HG02623 (cell line): ENCODE data around the gene PGLYRP1.

Source experiments
- ATAC-seq: cut with Tn5 transposase; IDR thresholded peaks from one replicate; pipeline ENCODE4 v1.9.1; 2021; ENCODE audit warnings: moderate library complexity; ENCODE audit not compliant: unreplicated experiment

The PGLYRP1 gene, protein sequence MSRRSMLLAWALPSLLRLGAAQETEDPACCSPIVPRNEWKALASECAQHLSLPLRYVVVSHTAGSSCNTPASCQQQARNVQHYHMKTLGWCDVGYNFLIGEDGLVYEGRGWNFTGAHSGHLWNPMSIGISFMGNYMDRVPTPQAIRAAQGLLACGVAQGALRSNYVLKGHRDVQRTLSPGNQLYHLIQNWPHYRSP

DNA sequence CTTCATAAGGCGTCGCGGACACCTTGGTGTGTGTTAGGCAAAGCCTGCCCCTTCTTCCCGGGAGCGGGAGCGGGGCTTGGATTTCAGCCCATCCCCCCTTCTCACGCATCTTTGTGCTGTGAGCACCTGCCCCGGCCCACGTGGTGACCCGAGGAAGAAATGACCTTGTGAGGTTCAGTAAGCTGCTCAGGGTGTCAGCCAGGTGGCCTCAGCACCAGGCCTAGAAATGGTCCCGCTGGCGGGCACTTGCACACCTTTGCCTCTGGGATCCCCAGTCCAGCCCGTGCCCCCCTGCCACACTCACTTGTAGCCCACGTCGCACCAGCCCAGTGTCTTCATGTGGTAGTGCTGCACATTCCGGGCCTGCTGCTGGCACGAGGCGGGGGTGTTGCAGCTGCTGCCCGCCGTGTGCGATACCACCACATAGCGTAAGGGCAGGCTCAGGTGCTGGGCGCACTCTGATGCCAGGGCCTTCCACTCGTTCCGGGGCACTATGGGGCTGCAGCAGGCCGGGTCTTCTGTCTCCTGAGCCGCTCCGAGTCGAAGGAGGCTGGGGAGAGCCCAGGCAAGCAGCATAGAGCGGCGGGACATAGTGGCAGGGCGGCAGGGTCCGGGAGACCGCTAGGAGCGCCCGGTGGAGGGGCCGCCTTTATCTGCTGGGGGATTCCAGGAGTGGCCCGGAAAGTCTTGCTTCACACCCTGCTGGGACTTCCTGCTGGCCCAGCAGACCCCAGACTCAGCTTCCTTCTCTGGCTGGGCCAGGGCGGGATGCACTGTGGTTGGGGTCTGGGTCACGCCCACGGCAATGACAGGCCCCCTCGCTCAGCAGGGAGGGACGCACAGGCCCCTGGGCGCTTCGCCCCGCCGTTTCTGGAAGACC lies at the start of gene PGLYRP1:
TSS of gene PGLYRP1 (minus strand) at position 623 of the 880 bp plus-strand sequence. CDS start at position 591, 32 bp downstream.
- ATAC-seq: no peak

DNA sequence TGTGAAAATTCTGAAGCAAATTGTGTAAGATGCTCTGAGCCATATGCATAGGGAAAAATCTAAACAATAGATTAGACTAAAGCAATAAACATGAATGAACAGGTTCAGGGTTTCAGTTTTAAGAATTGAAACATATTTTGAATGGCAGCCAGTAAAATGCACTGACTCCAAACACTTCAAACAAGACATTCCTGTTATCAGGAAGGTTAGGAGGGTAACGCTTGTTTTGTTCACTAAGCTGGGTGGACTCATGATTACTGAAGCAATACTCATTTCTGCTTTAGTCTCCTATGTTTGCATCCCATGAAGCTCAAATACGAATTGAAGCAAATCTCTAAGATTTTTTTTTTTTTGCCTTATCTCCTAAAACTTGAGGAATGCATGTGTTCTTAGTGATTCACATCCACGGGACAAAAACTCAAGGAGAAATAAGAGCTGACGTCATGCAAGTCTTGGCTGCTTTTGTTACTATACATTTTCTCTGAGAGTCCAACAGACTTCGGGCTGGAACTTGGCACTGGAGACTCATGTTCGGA lies 47.0 kb upstream of the PGLYRP1 start:
- no peak for ATAC-seq

DNA sequence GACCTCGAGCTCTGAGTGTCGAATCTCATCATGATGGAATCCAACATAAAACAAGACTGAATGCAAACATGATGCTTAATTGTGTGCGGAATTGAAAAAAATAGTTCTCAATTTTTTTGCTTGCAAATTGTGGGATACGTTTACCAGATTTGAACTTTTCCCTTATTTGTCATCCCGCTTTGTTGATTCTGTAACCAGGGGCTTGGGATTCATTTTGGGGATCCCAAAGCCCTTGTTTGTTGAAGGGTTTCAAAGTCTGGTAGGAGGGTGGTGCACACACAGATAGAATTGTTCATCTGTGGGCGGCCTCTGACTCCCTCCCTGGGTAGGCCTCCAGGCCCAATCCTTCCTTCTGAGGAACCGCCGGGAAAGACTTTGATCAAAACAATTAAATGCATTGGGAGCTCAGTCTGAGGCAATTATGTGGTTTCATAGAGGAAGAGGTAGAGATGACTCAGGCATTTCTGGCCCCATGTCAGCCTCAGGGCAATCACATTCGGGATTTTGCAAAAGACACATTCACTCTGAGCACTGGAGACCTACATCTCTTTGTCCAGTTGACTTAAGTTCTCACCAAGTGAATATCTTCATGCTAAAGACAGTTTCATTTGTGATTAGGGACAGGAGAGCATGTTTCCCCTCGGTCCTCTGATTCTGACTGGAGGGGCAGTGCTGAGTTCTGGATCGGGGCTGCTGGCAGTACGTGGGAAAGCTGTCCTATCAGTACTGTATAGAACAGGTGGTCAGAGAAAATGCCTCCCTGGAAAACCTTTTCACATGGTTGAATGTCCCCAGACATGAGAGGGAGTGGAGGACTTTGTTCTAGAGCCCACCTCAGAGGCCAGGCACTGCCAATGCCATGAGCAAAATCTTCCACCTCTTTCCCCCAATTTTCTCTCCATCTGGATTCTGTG lies 45.7 kb upstream of the PGLYRP1 start:
- no peak for ATAC-seq

DNA sequence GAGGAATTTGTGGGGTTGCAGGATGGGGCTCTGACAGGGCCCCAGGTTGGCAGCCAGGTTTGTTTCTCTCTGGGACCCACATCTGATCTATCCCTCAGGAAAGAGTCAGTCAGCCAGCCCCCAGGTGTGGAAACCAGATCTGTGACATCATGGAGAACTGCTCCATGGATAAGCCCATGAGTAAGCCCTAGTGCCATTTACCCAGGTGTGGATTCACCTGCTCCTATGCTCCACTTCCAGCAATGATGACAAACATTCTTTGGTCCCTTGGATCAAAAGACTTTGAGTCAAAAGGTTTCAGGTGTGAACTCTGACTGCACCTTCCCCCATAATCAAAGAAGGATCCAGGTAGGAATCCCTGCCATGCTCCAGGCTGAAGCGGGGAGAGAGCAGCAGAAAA lies 44.8 kb upstream of the PGLYRP1 start:
- no peak for ATAC-seq

- ATAC-seq: no peak
Measured at GRCh38 chr19:46066471-46066870, 43.6 kb upstream of the PGLYRP1 start.

DNA sequence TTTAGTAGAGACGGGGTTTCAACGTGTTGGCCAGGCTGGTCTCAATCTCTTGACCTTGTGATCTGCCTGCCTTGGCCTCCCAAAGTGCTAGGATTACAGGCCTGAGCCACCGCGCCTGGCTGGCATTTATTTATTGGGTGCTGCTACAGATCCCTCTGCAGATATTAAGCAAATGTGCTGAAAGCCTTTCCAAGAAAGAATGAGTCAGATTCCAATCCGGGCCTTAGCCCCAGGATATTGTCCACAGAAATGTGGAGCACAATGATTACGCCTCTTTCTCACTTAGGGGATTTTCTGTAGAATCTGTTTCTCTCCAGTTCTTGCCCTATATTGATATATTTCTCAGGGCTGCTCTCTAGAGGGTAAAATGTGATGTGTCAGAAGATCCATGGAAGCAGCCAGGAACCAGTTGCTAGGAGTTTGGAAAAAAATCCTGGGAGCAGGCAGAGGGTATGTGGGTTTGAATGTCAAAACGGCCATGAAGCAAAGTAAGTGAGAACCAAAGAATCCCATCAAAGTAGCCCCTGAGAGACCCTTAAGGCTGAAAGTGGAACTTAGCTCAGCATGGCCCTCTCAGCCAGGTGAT lies 42.7 kb upstream of the PGLYRP1 start:
- ATAC-seq: no peak

DNA sequence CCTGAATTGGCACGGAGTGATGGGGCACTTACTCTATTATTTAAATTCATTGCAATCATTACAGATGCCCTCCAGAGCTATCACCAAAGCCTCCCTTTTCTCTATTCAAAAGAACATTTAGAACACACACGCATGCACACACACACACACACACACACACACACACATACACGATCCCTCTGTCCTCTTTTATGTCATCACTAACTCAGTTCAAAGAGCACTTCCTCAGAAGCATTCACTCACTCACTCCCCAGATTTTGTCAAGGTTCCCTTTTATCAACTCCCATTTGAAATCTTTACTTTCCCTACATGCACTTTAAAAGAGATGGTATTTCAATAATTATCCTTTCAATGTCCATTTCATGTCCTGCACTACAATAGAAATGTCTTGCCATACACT lies 40.3 kb upstream of the PGLYRP1 start:
- ATAC-seq: no peak

DNA sequence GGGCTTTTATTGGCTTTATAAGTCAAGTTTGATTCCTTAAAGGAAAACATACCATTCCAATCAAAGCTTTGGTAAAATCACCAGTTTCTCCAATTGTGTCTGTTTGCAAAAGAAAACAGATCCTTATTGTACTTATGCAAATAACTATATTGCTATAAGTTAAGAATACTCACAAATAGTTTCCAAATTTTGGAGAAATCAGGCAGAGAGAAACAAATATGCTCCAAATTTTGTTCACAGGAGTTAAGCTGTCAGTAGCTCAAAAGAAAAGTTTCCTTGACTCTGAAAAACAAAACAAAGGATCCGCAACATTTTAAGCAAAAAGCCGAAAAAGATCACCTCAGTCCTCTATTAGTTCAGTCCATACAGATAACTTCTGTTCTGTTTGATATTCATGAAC lies 37.2 kb upstream of the PGLYRP1 start:
- no peak for ATAC-seq

GRCh38 chr19:46058778-46059177 lies 35.9 kb upstream of the PGLYRP1 start:
- ATAC-seq: no peak

- no peak for ATAC-seq
Measured at GRCh38 chr19:46056536-46056935, 33.7 kb upstream of the PGLYRP1 start.

DNA sequence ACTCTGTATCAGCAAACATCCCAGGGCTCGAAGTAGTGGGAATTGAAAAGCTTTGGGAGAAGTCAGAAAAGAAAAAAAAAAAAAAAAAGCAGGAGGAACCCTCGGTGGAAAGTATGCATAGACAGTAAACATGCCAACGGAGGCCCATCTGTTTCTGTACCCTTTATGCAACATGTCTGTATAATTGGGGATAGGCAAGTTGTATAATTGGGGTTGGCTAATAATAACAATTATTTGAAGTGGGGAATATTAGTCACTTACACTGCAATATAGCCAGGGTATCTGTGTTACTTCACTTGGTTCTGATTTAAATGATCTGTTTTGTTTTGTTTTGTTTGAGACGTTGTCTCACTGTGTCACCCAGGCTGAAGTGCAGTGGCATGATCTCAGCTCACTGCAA lies 30.0 kb upstream of the PGLYRP1 start:
- ATAC-seq: no peak

- ATAC-seq: no peak
Measured at GRCh38 chr19:46049597-46049996, 26.7 kb upstream of the PGLYRP1 start.

- no peak for ATAC-seq
Measured at GRCh38 chr19:46043519-46043918, 20.7 kb upstream of the PGLYRP1 start.

DNA sequence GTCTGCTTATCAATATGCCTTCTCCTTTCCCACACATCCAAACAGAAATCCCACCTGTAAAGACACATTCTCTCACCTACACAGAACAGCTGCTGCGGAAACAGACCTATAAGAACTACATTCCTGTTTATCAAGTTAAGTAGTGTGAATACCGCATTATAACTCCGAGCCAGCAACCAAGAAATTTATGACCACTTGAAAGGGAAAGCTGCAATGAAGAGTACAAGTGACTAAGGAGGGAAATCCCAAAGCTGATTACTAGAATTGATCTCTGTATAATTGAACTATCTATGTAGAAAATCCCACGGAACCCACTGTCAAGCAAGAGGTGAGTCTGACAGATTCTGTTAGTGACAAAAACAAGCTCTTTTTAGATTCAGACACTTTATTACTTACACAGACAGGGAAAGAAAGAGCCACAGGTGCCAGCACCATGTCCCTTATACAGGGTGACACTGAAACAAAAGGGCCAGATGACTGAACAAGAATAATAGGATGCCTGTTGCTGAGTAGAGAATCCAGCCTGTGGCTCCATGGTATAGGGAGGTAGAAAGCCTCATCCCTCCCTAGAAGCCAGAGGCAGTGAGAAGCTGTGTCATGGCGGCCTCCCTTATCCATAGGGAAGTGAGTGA lies 19.5 kb upstream of the PGLYRP1 start:
- ATAC-seq: no peak

DNA sequence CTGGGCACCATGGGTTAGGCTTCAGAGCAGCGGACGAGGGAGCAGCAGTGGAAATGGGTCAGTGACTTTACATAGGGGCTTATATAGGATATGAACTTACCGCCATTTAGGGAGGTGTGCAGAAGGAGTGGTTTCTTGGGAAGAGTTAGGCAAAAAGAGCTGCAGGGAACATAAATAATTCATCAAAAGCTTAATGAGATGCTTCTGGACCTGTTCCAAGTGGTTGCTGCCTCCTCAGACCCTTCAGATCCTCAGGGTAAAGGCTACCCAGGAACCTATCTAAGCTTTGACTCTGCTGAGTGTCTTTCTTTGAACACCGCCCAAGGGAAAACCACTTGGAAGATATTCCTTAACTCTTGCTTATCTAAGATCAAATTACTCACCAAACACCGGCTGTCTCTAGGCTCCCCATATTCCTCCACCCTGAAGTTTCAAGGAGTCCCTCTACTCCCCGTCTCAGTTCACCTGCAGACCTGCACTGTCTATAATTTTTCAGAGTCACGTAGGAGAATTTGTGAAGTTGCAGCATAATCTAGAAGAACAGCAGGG lies 18.2 kb upstream of the PGLYRP1 start, which contains the start of gene IGFL4:
TSS of gene IGFL4 (minus strand) at position 51 of the 549 bp plus-strand sequence. CDS start at position 11, 40 bp downstream.
- no peak for ATAC-seq

GRCh38 chr19:46040125-46040524 lies 17.3 kb upstream of the PGLYRP1 start:
- no peak for ATAC-seq

DNA sequence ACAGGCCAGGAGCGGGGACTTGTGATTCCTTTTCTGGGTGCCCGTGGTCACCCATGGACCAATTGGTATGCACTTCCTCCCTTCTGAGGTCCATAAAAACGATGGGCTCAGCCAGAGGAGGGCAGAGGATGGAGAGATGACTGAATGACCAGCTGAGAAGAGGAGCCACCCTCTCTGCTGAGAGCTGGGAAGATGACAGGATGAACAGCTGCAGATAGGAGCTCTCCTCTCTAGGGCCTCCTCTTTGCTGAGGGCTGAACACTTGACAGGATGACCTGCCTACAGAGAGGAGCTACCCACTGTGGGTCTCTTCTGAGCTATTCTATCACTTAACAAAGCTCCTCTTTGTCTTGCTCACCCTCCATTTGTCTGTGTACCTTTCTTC lies 13.9 kb upstream of the PGLYRP1 start:
- ATAC-seq: no peak

- ATAC-seq: no peak
Measured at GRCh38 chr19:46035986-46036743, 13.3 kb upstream of the PGLYRP1 start.

DNA sequence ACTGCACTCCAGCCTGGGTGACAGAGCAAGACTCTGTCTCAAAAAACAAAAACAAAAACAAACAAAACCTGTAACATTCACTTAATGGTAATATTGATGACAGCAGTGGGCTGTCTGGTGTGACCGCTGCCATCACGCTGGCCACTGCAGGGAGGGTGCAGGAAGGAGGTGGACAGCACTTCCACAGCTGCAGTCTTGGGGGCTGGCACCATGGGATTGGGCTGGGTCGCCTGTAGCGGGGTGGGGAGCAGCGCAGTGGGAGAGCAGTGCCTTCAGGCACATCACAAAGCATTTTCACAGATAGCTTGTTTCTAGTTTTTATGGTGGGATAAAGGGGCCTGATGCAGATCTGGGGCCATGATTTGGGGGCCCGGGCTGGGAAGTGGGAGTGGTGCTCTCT lies 12.7 kb upstream of the PGLYRP1 start:
- no peak for ATAC-seq
